ENCODE measurements around the gene FAM234A. TPM values are rescaled to one million over a fixed set of nuclear protein-coding genes. Genes with fewer than 3 reads are reported as not detected.

Gene FAM234A
- total RNA-seq, 1 donor from 2014 or later: 72.3 TPM

- H3K4me3 Mint-ChIP-seq (ENCODE audit: unreplicated experiment): no peak overlapping the region
- peaks cover 7% of the 10 kb centered on the region for H3K27me3 Mint-ChIP-seq (ENCODE audit: unreplicated experiment)
- no peaks in the 10 kb centered on the region for H3K9me3 Mint-ChIP-seq (ENCODE audit: unreplicated experiment)
- peaks cover 10% of the 10 kb centered on the region for H3K36me3 Mint-ChIP-seq (ENCODE audit: low read depth, unreplicated experiment)
- H3K4me1 Mint-ChIP-seq (ENCODE audit: unreplicated experiment): no peaks in the 10 kb centered on the region
- no peak for DNase-seq (ENCODE audit: low spot score)
- H3K27ac Mint-ChIP-seq (ENCODE audit: unreplicated experiment): no peak overlapping the region
- no peak for TF ChIP-seq CTCF (IDR thresholded peaks at IDR 0.05; ENCODE audit: unreplicated experiment)
Observed at GRCh38 chr16:307691-308312, 73.2 kb downstream of the FAM234A start.

- H3K36me3 Mint-ChIP-seq (ENCODE audit: low read depth, unreplicated experiment): peaks cover 12% of the 10 kb centered on the region
- peaks cover 5% of the 10 kb centered on the region for H3K27me3 Mint-ChIP-seq (ENCODE audit: unreplicated experiment)
- H3K4me1 Mint-ChIP-seq (ENCODE audit: unreplicated experiment): no peaks in the 10 kb centered on the region
- no peak overlapping the region for H3K4me3 Mint-ChIP-seq (ENCODE audit: unreplicated experiment)
- DNase-seq (ENCODE audit: low spot score): no peak
- H3K27ac Mint-ChIP-seq (ENCODE audit: unreplicated experiment): no peak overlapping the region
- TF ChIP-seq CTCF (IDR thresholded peaks at IDR 0.05; ENCODE audit: unreplicated experiment): no peak
- H3K9me3 Mint-ChIP-seq (ENCODE audit: unreplicated experiment): no peaks in the 10 kb centered on the region
Observed at GRCh38 chr16:309476-309875, 74.9 kb downstream of the FAM234A start.

- peaks cover 16% of the 10 kb centered on the region for H3K36me3 Mint-ChIP-seq (ENCODE audit: low read depth, unreplicated experiment)
- TF ChIP-seq CTCF (IDR thresholded peaks at IDR 0.05; ENCODE audit: unreplicated experiment): no peak
- peaks cover 3% of the 10 kb centered on the region for H3K4me1 Mint-ChIP-seq (ENCODE audit: unreplicated experiment)
- H3K27me3 Mint-ChIP-seq (ENCODE audit: unreplicated experiment): peaks cover 3% of the 10 kb centered on the region
- DNase-seq (ENCODE audit: low spot score): no peak
- no peaks in the 10 kb centered on the region for H3K9me3 Mint-ChIP-seq (ENCODE audit: unreplicated experiment)
- no peak overlapping the region for H3K4me3 Mint-ChIP-seq (ENCODE audit: unreplicated experiment)
- H3K27ac Mint-ChIP-seq (ENCODE audit: unreplicated experiment): peak overlapping the region; percentile 61
Observed at GRCh38 chr16:311725-312124, 77.1 kb downstream of the FAM234A start.

- H3K9me3 Mint-ChIP-seq (ENCODE audit: unreplicated experiment): no peaks in the 10 kb centered on the region
- no peak overlapping the region for H3K27ac Mint-ChIP-seq (ENCODE audit: unreplicated experiment)
- TF ChIP-seq CTCF (IDR thresholded peaks at IDR 0.05; ENCODE audit: unreplicated experiment): no peak
- DNase-seq (ENCODE audit: low spot score): no peak
- peak overlapping the region; percentile 37 for H3K4me3 Mint-ChIP-seq (ENCODE audit: unreplicated experiment)
- H3K4me1 Mint-ChIP-seq (ENCODE audit: unreplicated experiment): peaks cover 3% of the 10 kb centered on the region
- peaks cover 14% of the 10 kb centered on the region for H3K36me3 Mint-ChIP-seq (ENCODE audit: low read depth, unreplicated experiment)
- peaks cover 3% of the 10 kb centered on the region for H3K27me3 Mint-ChIP-seq (ENCODE audit: unreplicated experiment)
Observed at GRCh38 chr16:314351-314750, 79.7 kb downstream of the FAM234A start.

GRCh38 chr16:314795-315299 lies 80.2 kb downstream of the FAM234A start:
- no peak for DNase-seq (ENCODE audit: low spot score)
- Mint-ChIP-seq H3K27ac (ENCODE audit: unreplicated experiment) (no peak overlapping the region), H3K27me3 (ENCODE audit: unreplicated experiment) (peaks cover 3% of the 10 kb centered on the region), H3K4me1 (ENCODE audit: unreplicated experiment) (peaks cover 3% of the 10 kb centered on the region), H3K36me3 (ENCODE audit: low read depth, unreplicated experiment) (peaks cover 17% of the 10 kb centered on the region), H3K9me3 (ENCODE audit: unreplicated experiment) (no peaks in the 10 kb centered on the region), H3K4me3 (ENCODE audit: unreplicated experiment) (peak overlapping the region; percentile 13)
- TF ChIP-seq CTCF (IDR thresholded peaks at IDR 0.05; ENCODE audit: unreplicated experiment): no peak
